AG08395 (cell line): Measurements from ENCODE around the gene ASXL1.
A peak's percentile ranks its signal among the peaks of the same experiment; 100 is the strongest.

ENCODE experiments used
- DNase-seq: peaks from one replicate; pipeline ENCODE4 v3.0.0; 2012; ENCODE audit warnings: mixed read lengths, low spot score

ASXL1 gene

GRCh38 chr20:32466739-32467505, 108.8 kb downstream of the ASXL1 start:
- no peak for DNase-seq

DNA sequence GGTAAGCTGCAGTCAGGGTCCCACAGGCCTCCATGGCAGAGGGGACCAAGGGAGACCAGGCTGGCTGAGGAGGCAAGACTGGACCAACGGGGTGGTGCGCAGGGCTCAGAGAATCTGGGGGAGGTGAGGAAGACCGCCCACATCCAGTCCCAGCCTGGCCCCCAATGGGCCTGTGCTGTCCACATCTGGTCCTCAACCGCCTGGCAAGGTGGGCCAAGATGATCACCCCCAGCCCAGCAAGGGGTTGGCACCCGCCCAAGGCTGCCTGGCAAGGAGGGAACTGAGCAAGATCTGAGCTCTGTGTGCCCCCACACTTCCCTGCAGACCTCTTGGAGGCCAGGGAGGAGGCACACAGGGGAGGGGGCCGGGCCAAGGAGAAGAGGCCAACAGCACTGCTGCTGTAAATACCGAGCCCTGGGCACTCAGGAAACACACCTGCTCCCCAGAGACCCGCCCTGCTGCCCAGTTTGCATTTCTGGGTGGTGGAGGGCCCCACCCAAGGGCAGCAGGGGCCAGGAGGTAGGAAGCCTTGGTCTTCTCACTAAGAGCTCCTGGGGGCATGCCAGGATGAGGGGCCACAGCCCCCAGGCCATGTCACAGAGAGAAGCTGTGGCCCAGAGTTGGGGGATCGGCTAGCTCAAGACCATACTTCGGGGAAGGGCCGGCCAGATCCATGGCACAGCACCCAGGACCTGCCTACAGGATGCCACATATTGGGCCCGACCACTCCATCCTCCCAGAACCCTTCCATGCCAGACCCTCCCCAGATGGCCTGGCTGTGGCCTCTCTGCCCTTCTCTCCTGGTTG, 109.6 kb downstream of the ASXL1 start:
- DNase-seq = no peak

GRCh38 chr20:32468313-32468640, 110.1 kb downstream of the ASXL1 start:
- DNase-seq = no peak

DNA sequence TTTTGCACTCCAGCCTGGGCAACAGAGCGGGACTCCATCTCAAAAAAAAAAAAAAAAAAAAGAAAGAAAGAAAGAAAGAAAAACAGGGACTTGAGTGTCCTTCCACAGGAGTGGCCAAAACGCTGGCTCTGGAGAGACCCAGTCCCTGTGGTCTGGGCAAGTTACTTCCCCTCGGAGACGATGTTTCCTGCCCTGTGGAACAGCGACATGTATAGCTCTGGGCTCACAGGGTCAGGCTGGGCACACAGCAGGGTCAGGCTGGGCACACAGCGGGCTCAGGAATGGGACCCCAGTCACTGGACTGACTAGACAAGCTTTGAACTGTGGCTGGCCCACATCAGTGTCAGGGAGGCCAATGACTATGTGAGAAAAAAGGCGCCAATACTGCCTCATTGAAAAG, 110.7 kb downstream of the ASXL1 start:
- no peak for DNase-seq

GRCh38 chr20:32470025-32470861, 112.1 kb downstream of the ASXL1 start:
- peak; percentile 25 for DNase-seq

GRCh38 chr20:32470940-32471339, 112.8 kb downstream of the ASXL1 start:
- no peak for DNase-seq

GRCh38 chr20:32472581-32473207, 114.6 kb downstream of the ASXL1 start:
- DNase-seq = no peak

GRCh38 chr20:32473231-32474008, 115.3 kb downstream of the ASXL1 start:
- no peak for DNase-seq

- no peak for DNase-seq
These were observed 116.0 kb downstream of the ASXL1 start for GRCh38 chr20:32474009-32474716.

DNA sequence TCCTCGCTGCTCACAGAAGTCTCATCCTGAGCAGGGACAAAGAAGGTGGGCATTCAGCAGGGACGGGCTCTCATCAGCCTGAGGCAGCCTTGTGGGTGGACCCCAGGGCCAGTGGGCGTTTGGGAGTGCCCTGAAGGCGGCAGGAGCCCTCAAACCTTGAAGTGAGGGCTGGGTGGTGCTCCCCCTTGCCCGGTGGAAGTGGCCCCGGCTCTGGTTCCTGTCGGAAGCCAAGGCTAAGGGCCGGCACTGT, 116.5 kb downstream of the ASXL1 start:
- DNase-seq = no peak

DNA sequence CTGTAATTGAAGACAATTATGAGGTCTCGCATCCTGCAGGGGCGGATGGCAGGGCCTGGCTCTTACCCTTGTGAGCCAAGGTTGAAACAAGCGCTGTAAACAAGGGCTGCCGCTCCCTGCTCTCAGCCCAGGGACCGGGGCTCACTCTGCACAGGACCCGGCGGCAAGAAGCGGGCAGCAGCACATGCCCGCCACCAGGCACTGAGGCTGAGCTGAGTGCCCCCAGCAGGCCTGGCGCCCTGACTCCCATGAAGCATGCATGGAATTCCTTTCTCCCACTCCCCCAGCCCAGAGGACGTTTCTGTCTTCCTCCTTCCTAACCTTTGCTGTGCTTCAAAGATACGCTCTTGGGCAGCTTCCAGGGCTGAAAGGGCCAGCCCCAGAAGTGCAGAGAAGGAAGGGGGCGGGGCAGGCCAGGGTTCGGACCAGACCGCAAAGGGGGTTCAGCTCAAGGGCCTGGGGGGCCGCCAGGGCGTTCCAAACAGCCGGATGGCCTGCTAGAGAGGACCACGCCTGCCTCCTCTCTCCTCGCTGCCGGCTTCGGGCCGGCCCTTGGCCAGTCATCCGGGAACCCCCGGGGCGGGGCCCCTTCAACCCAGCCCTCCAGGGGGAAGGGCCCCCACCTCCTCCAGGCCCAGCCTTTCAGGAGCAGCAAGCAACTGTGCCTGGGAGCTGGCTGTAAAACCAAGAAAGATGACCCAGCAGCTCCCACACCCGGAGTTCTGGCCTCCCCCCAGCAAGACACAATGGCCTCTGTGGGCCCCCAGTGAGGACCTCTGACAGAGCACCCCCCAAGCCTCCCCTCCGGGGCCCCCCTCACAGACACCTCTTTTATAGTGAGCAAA, 117.1 kb downstream of the ASXL1 start:
- peak; percentile 99 for DNase-seq

GRCh38 chr20:32476684-32477593, 118.8 kb downstream of the ASXL1 start:
- DNase-seq = no peak

GRCh38 chr20:32477594-32478512, 119.7 kb downstream of the ASXL1 start:
- no peak for DNase-seq

- DNase-seq = no peak
These were observed 120.4 kb downstream of the ASXL1 start for GRCh38 chr20:32478576-32478975.

GRCh38 chr20:32479012-32479411, 120.9 kb downstream of the ASXL1 start:
- DNase-seq = no peak

- no peak for DNase-seq
These were observed 121.6 kb downstream of the ASXL1 start for GRCh38 chr20:32479697-32480171.

- no peak for DNase-seq
These were observed 122.5 kb downstream of the ASXL1 start for GRCh38 chr20:32480371-32481241.
